ENCODE results near the gene HS2ST1.

The HS2ST1 gene

GRCh38 chr1:86913399-86913895 lies 988 bp upstream of the HS2ST1 start:
- DNase-seq (ENCODE audit: low read depth), result peak; percentile 66
- TF ChIP-seq CTCF (conservative IDR thresholded peaks at IDR 0.05; ENCODE audit: low read depth, low read length), result no peak
- peak overlapping the region; percentile 100 for H3K4me3 ChIP-seq (ENCODE audit: low read depth, low read length)

GRCh38 chr1:86913896-86914600 lies 387 bp upstream of the HS2ST1 start, which contains the start of gene SELENOF:
Gene SELENOF, minus strand, starts transcription at chr1:86914126. Its CDS starts 15 bp downstream, at chr1:86914111.
- no peak for TF ChIP-seq CTCF (conservative IDR thresholded peaks at IDR 0.05; ENCODE audit: low read depth, low read length)
- H3K4me3 ChIP-seq (ENCODE audit: low read depth, low read length), result peak within 1 kb of the TSS; percentile 100
- DNase-seq (ENCODE audit: low read depth), result peak; percentile 100

GRCh38 chr1:86914998-86915736 lies 732 bp downstream of the HS2ST1 start:
- peak overlapping the region; percentile 85 for H3K4me3 ChIP-seq (ENCODE audit: low read depth, low read length)
- DNase-seq (ENCODE audit: low read depth), result peak; percentile 67
- no peak for TF ChIP-seq CTCF (conservative IDR thresholded peaks at IDR 0.05; ENCODE audit: low read depth, low read length)

- DNase-seq (ENCODE audit: low read depth), result peak; percentile 5
- no peak for TF ChIP-seq CTCF (conservative IDR thresholded peaks at IDR 0.05; ENCODE audit: low read depth, low read length)
Observed at GRCh38 chr1:86915737-86916235, 1.4 kb downstream of the HS2ST1 start.

GRCh38 chr1:86916752-86917151 lies 2.3 kb downstream of the HS2ST1 start:
- DNase-seq (ENCODE audit: low read depth), result no peak
- H3K4me3 ChIP-seq (ENCODE audit: low read depth, low read length), result no peak overlapping the region
- TF ChIP-seq CTCF (conservative IDR thresholded peaks at IDR 0.05; ENCODE audit: low read depth, low read length), result no peak

More at GRCh38 chr1:86915737-86916235, 1.4 kb downstream of the HS2ST1 start:
- peak overlapping the region; percentile 85 for H3K4me3 ChIP-seq (ENCODE audit: low read depth, low read length)

GRCh38 chr1:86922445-86922844 lies 8.0 kb downstream of the HS2ST1 start:
- DNase-seq (ENCODE audit: low read depth), result no peak
- no peak overlapping the region for H3K4me3 ChIP-seq (ENCODE audit: low read depth, low read length)
- no peak for TF ChIP-seq CTCF (conservative IDR thresholded peaks at IDR 0.05; ENCODE audit: low read depth, low read length)
